HG03521 (cell line): Measurements from ENCODE around the gene FPR2.
"Not testable (repeated sequence)": the region's sequence is repeated elsewhere in the genome, so short reads cannot be mapped to it uniquely, and the experiment has no call there.

Source experiments
- ATAC-seq: cut with Tn5 transposase; IDR thresholded peaks from one replicate; pipeline ENCODE4 v1.9.1; 2021; ENCODE audit warnings: mild to moderate bottlenecking, moderate library complexity; ENCODE audit not compliant: unreplicated experiment

FPR2 gene, protein sequence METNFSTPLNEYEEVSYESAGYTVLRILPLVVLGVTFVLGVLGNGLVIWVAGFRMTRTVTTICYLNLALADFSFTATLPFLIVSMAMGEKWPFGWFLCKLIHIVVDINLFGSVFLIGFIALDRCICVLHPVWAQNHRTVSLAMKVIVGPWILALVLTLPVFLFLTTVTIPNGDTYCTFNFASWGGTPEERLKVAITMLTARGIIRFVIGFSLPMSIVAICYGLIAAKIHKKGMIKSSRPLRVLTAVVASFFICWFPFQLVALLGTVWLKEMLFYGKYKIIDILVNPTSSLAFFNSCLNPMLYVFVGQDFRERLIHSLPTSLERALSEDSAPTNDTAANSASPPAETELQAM

DNA sequence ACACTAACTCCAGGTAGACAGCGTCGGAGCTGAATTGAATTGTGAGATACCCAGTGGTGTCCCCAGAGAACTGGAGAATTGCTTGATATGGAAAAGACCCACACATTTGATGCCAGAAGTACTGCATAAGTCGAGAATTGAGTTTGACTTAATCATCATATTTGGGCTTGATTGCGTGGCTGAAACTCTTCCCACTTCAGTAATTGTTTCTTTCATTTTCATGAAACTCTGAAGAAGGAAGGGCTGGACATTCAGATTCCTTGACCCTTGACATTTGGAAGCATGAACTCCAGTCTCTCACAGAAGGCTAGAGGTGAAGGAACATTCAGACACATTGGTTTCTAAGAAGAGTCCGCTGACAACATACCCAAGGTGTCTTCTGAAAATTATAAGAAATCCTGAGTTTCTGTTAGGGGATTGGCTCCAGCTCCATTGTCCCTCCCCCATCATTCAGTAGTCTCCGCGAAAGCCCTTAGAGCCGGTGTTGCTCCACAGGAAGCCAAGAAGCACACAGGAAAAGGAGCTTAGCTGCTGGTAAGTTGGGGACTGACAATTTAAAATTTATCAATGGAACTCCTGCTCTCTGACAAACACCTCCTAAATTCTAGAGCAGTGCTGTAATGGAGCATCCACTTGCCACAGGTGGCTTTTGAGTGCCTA, at the start of gene FPR2:
Gene FPR2, plus strand, starts transcription at position 484 of the 660 bp plus-strand sequence. CDS start 7,479 bp downstream, outside the sequence.
- no peak for ATAC-seq

DNA sequence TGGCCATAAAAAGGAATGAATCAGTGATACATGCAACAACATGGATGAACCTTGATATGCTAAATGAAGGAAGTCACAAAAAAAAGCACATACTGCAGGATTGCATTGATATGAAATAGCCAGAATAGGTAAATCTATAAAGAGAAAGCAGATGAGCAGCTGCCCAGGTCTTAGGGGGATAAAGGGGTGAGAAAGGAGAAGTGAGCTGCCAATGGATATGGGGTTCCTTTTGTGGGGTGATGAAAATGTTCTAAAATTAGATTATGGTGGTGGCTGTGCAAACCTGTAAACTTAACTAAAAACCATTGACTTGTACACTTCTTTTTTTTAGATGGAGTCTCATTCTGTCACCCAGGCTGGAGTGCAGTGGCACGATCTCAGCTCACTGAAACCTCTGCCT, 49.3 kb upstream of the FPR2 start:
- ATAC-seq, result no peak

DNA sequence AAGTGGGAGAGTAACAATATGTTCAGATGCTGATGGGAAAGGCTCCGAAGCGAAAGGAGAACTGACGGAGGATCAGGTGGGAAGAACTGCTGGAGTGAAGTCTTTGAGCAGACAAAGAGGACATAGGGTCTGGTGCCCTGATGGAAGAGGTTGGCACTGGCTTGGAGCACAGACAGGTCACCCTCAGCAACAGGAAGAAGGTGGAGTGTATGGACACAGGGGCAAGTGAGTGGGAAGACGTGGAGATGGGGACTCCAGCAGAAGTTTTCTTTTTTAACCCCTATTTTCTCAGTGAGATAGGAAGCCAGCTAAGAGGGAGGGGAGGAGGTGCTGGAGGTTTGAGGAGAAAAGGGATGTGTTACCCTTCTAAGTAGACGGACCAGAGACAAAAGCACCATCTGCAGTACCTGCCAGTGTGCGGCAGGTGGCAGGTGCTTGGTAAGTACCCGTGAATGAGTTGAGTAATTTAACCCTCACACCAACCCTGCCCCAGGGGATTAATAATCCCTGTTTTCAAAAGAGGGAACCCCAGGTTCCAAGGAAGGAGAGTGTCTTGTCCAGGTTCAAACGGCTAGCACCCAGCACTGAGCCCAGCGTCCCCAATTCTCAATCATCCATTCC, 48.4 kb upstream of the FPR2 start:
- ATAC-seq, result no peak

DNA sequence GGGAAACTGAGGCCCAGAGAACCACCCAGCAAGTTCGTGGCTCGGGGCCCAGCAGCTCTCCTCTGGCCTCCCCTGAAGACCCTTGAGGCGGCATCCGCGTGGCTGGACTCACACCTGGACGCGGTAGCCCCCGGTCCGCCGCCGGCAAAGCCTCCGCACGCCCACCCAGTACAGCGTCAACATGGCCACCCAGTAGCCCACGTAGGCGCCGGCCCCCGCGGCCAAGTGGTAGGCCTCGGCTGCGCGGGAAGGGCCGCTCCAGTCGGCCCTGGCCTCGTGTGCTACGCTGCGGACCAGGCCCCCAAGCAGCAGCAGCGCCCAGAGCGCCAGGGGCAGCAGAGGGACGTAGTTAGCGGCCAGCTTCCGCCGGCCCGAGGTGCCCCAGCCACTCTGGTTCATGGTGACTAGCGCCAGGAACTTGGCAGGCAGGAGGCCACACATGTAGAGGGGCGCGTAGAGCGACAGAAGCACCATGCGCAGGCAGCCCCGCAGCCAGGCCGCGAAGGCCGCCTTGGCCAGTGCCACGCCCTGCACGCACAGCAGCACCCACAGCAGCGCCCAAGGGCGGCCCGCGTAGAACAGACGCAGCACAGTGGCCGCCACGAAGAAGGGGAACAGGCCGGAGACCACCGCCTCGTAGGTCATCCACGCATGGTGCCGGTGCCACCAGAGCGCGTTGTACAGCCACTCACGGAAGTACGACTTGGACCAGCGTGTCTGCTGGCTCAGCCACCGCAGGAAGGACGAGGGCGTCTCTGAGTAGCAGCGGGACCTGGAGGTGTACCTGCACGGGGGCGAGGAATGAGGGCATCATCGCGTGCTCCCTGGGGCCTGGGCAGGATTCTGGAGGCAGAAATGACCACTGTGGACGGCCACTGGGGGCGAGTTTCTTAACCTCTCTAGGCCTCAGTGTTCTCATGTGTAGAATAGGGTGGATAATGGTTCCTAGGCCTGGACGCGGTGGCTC, 47.4 kb upstream of the FPR2 start:
- no peak for ATAC-seq

DNA sequence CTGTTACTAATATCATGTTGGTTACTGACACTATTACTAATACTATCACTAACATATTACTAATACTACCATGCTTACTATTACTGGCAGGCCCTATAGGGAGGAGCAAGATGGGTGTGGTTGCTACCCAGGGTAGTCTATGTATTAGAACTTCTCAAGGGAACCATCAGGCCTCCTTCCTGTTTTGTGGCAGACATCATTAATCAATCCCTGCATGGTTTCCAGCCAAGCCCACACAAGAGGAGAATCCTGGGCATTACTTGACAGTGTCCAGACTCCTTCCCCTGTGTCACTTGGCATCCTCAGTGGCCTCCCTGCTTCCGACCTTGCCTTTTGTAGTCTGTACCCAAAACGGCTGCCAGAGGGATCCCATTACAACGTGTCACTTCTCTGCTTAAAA, 46.1 kb upstream of the FPR2 start:
- no peak for ATAC-seq

DNA sequence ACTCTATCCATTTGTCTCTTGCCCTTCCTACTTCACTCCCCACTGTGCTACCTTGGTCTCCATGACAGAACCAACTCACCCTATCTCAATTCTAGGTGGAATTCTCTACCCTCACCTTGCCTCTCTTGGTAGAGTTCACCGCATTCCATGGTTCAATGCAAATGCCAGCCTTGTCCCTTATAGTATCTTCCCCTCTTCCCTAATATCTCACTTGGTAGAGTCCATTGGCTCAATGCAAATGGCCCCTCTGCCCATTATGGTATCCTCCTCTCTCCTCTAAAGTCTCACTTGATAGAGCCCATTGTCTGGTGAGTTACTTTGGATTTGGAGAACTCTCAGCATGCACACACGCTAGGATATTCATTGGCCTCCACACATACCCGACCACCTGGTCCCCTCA, 45.1 kb upstream of the FPR2 start:
- ATAC-seq, result no peak

DNA sequence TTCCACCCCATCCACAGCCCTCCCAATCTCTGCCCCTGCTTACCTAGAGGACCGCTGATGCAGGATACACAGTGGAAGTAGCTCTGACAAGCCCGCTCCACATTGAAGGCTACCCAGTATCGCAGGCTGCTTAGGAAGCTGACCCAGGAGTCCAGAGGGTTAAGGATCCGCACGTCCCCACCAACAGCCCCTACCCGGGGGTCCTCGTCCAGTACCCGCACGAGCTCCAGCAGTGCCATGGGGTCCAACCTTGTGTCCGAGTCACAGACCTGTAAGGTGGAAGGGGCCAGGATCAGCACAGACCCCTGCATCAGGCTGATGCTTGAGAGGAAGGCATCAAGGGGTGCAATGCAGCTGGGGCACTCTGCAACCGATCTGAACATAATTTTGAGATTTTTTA, 44.1 kb upstream of the FPR2 start:
- no peak for ATAC-seq

DNA sequence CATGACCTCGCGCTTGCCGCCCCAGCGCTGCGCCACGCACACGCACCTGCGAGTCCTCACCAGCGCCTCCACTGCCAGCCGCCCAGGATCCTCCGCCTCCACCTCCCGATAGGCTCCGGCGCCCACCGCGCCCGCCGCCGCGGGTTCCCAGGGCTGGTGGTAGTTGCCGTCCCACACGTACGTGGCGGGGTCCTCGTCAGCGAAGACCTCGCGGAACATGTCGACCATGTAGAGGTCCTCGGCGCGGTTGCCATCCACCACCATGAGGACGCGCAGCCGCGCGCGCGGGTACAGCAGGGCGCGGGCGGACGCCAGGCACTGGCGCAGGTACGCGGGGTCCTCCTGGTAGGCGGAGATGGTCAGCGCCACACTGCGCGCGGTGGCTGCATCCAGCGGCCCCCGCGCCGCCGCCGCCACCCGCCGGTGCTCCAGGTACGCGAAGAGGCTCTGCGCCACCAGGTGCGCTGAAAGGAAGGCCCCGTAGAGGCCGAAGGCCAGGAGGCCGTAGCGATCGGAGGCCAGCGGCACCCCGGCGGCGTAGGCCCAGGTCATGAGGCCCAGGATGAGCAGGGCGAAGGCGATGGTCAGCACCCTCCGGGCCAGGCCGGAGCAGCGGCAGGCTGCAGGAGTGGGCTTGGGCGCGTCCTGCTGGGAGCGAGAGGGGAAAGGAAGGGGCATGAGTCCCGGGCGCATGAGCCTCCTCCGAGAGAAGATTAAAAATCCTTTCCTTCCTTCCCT, 41.6 kb upstream of the FPR2 start:
- ATAC-seq, result no peak

DNA sequence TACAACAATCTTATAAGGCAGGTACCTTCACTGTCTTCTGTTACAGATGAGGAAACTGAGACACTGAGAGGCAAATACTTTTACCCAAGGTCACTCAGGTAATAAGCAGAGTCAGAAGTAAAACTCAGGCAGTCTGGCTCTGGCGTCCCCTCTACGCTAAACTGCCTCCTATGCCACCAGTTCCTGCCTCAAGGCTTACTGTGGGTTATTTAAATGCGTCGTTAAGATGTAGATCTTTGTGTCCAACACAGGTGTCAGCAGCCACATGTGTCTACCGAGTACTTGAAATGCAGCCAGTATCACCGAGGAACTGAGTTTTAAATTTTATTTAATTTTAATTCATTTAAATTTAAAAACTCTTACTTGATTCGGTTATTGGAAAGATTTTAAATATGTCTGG, 39.1 kb upstream of the FPR2 start:
- no peak for ATAC-seq

DNA sequence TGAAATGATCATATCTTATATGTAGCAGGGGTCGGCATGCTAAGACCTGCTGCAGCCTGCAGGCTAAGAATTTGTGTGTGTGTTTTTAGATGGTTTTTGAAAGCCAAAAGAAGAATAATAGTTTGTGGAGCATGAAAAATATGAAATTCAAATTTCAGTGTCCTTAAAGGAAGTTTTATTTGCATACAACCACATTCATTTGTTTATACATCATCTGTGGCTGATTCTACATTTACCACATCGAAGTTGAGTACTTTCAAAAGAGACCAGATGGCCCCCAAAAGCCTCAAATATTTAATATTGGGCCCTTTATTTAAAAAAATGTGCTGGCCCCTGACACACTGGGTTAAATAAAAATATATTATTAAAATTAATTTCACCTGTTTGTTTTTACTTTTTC, 38.5 kb upstream of the FPR2 start:
- no peak for ATAC-seq

DNA sequence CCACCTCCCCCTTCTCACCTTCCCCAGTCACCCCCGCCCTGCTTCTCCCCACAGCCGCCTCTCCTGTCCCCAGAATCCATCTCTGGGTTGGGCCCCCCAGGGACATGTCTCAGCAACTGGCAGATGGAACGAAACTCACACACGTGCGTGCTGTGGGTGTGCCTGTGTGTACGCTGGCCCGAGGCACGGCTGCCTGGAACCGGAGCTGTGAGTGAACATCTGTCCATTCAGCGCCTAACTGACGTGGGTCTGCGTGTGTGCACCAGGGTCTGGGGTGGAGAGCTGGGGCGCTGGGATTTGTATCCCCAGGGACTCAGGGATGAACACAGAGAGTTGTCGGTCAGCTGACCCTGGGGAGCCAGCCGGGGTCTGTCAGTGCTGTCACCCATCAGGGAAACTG, 36.4 kb upstream of the FPR2 start:
- ATAC-seq, result no peak

DNA sequence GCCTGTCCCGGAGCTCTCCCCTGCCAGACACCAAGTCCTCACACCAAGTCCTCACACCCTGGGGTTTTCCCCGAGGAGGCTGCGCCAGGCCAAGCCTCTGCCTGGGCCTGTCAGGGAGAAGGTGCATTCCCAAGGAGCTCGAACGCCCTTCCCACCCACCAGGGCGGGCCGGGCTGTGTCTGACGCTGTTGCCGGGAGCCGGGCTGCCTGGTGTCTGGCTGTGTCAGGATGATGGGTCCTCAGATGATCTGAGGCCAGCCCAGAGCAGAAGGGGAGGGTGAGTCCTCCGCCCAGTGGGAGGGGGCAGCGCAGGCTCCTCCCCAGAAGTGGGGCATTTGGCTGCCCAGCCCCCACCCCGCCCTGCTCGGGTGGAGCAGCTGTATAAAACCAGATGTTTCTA, 34.9 kb upstream of the FPR2 start:
- no peak for ATAC-seq

DNA sequence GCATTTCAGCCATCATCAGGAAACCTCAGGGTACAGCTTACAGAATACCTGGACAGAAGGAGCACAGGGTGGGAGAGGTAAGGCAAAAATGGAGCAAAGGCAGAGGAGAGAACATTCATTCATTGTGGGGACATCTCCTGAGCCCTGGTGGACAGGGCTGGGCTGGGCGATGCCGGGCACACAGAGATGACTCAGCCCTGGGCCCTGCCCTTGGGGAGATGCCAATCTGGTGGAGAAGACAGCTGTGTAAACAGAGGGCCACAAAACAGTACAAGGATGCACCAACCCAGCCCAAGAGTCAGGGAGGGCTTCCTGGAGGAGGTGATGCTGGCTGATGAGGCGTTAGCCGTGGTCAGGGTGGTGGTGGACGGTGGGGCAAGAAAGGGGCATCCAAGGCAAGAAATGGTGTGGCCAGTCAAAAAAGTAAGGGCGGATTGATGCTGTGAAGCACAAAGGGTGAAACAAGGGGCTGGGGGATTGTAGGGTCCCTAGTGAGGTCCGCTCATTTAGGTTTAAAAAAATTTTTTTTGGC, 33.6 kb upstream of the FPR2 start:
- ATAC-seq, result no peak

DNA sequence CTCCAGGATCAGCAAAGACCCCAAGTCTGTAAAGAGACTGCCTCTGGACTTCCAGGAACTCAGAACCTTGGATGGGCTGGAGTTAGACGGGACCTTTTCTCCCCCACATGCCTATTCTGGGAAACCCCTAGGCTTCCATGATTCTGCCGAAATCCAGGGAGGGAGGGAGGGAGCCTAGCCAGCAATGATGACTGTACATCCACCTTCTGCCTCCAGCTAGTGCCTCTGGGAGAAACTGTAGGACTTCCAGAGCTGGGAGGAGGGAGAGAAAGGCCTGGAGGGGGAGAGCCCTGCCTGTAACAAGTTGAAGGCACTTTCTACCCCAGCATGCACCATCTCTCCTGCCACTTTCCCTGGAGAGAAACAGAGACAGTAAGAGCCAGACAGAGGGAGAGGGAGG, 31.2 kb upstream of the FPR2 start:
- no peak for ATAC-seq

DNA sequence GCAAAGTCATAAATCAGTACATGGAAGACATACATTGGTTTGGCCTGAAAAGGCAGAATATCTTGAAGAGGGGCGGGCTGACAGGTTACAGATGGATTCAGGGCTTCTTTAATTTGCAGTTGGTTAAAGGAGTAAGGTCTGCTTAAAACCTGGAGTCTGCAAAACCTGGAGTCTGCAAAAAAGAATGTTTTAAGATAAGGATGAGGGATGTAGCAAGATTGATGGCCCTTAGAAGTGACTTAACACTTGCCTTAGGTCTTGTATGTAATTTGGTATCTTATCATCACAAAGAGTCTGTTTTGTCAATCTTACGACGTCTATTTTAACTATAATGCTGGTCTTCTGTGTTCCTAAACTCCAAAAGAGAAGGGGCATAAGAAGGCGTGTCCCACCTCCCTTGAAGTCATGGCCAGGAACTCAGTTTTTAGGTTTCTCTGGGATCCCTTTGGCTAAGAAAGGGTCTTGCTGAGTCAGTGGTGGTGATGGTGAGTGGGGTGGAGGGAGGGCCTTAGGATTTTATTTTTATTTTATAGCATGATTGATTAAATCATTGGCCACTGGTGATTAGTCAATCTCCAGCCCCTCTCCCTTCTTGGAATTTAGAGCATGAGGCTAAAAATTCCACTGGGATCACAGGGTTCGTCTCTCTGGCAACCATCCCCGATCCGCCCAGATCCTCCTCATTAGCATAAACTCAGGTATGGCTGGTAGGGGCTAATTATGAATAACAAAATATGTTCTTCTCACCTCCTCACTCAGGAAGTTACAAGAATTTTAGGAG, 27.0 kb upstream of the FPR2 start:
- no peak for ATAC-seq

DNA sequence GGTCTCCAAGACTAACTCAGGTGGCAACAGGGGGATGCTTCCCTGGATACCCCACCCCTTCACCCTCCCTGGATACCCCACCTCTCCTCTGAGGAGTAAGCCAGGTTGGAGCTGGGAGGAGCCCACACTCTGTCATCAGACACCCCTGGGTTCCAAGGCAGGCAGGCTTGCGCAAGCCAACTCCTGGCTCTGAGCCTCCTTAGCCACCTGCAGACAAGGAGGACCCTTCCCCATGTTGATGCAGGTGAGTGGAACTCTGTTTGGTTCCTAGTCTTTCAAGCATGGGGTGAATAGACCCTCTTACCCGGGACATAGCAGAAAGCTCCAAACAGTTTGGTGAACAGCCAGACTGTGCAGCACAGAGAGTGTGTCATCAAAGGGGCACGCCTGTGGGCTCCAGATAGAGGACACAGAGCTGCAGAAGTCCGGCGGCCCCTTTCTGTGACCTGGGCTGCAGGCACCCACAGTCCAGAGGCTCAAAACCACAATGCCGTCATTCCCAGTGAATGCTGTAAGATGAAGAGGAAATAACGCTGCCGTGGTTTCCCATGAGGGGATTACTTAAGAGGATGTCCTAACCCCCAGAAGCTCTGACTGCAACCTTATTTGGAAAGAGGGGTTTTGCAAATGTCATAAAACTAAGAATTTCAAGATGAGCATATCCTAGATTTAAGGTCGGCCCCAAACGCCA, 25.1 kb upstream of the FPR2 start:
- no peak for ATAC-seq

DNA sequence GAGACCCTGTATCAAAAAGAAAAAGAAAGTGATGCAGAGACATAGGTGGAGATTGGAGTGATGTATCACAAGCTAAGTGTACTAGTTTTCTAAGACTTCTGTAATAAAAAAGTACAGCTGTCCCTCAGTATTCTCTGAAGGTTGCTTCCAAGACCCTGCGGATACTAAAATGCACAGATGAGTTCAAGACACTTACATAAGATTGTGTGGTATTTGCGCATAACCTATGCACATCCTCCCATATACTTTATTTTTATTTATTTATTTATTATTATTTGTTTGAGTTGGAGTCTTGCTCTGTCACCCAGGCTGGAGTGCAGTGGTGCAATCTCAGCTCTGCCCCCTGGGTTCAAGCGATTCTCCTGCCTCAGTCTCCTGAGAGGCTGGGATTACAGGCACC, 23.6 kb upstream of the FPR2 start:
- ATAC-seq, result no peak

DNA sequence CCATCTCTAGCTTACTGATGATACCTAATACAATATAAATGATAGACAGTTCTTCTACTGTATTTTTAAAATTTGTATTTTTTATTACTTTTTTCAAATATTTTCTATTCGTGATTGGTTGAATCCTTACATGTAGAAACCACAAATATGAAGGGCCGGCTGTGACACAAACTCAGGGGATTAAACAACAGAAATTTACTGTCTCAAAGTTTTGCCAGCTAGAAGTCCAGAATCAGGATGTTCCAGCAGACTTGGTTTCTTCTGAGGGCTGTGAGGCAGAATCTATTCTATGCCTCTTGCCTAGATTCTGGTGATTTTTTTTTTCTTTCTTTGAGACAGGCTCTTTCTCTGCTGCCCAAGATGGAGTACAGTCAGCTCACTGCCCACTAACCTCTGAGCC, 23.1 kb upstream of the FPR2 start:
- no peak for ATAC-seq

DNA sequence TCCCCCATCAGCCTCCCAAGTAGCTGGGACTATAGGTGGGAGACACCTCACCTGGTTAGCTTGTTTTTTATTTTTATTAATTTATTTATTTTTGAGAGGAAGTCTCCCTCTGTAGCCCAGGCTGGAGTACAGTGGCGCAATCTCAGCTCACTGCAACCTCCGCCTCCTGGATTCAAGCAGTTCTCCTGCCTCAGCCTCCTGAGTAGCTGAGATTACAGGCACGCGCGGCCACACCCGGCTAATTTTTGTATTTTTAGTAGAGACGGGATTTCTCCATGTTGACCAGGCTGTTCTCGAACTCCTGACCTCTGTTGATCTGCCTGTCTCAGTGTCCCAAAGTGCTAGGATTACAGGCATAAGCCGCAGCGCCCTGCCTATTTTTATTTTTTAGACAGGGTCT, 22.5 kb upstream of the FPR2 start:
- ATAC-seq, result not testable (repeated sequence)
